HPDE6-E6E7 (cell line): ENCODE data around the gene POLD4.
"Not testable (repeated sequence)": the region's sequence is repeated elsewhere in the genome, so short reads cannot be mapped to it uniquely, and the experiment has no call there.

Source experiments
- DNase-seq: peaks from one replicate; pipeline ENCODE4 v3.0.0; 2011; ENCODE audit warnings: missing footprints; ENCODE audit errors: extremely low spot score

The POLD4 gene

GRCh38 chr11:67353317-67354074, at the start of gene POLD4:
POLD4 (minus strand) TSS chr11:67353546; CDS start chr11:67353399, 147 bp downstream.
- DNase-seq: peak; percentile 89

GRCh38 chr11:67403085-67403484, 49.7 kb upstream of the POLD4 start:
- not testable (repeated sequence) for DNase-seq

- DNase-seq: not testable (repeated sequence)
Observed at GRCh38 chr11:67402192-67402839, 49.0 kb upstream of the POLD4 start.

GRCh38 chr11:67401495-67402191, 48.3 kb upstream of the POLD4 start, which contains the start of gene PPP1CA:
PPP1CA (minus strand) TSS chr11:67401858; CDS start chr11:67401782, 76 bp downstream.
- peak; percentile 91 for DNase-seq

- DNase-seq: no peak
Observed at GRCh38 chr11:67400942-67401494, 47.7 kb upstream of the POLD4 start.

GRCh38 chr11:67400251-67400941, 47.0 kb upstream of the POLD4 start:
- DNase-seq: no peak

GRCh38 chr11:67398661-67399563, 45.6 kb upstream of the POLD4 start:
- no peak for DNase-seq

- no peak for DNase-seq
Observed at GRCh38 chr11:67397986-67398660, 44.8 kb upstream of the POLD4 start.

- DNase-seq: no peak
Observed at GRCh38 chr11:67397536-67397935, 44.2 kb upstream of the POLD4 start.

GRCh38 chr11:67396587-67397389, 43.4 kb upstream of the POLD4 start:
- no peak for DNase-seq

GRCh38 chr11:67396259-67396581, 42.9 kb upstream of the POLD4 start:
- DNase-seq: no peak

GRCh38 chr11:67395555-67396258, 42.4 kb upstream of the POLD4 start:
- DNase-seq: no peak

GRCh38 chr11:67393990-67394389, 40.6 kb upstream of the POLD4 start:
- DNase-seq: no peak

- DNase-seq: no peak
Observed at GRCh38 chr11:67393437-67393836, 40.1 kb upstream of the POLD4 start.

- no peak for DNase-seq
Observed at GRCh38 chr11:67392183-67392715, 38.9 kb upstream of the POLD4 start.

GRCh38 chr11:67391304-67392182, 38.2 kb upstream of the POLD4 start, which contains the start of gene RAD9A:
RAD9A (plus strand) TSS chr11:67391986; CDS start chr11:67392045, 59 bp downstream.
- peak; percentile 98 for DNase-seq

GRCh38 chr11:67390947-67391303, 37.6 kb upstream of the POLD4 start:
- DNase-seq: no peak
